Neural progenitor cell (in vitro differentiated cells): ENCODE results near the gene ELMOD1.

ENCODE experiments used
- CTCF ChIP-seq: fragments of 200-600 bp; sonication (generic); IDR thresholded peaks from 2 replicates; pipeline ENCODE4 v1.5.1; 2017; ENCODE audit warnings: antibody characterized with exemption, mild to moderate bottlenecking
- EZH2 ChIP-seq: fragments of 200-600 bp; sonication (generic); IDR thresholded peaks from 2 replicates; pipeline ENCODE4 v1.6.1; 2017; ENCODE audit warnings: antibody characterized with exemption, mild to moderate bottlenecking, moderate library complexity
- EZH2phosphoT487 ChIP-seq: fragments of 200-600 bp; sonication (generic); IDR thresholded peaks from 2 replicates; pipeline ENCODE4 v1.6.1; 2017; ENCODE audit warnings: antibody characterized with exemption

- TF ChIP-seq CTCF: no peak
- TF ChIP-seq EZH2: no peak
- TF ChIP-seq EZH2phosphoT487: no peak
Measured at GRCh38 chr11:107669893-107670601, 79.1 kb downstream of the ELMOD1 start.
